ENCODE data around the gene PLPPR3.
"Not testable (repeated sequence)": the region's sequence is repeated elsewhere in the genome, so short reads cannot be mapped to it uniquely, and the experiment has no call there.

Gene PLPPR3

GRCh38 chr19:854549-854948 lies 32.8 kb upstream of the PLPPR3 start:
- no peak for DNase-seq (ENCODE audit: low read depth)

- DNase-seq (ENCODE audit: low read depth): not testable (repeated sequence)
Measured at GRCh38 chr19:853614-854220, 32.0 kb upstream of the PLPPR3 start.

- no peak for DNase-seq (ENCODE audit: low read depth)
Measured at GRCh38 chr19:853014-853585, 31.3 kb upstream of the PLPPR3 start.

GRCh38 chr19:852136-853013 lies 30.6 kb upstream of the PLPPR3 start, which contains the start of gene ELANE:
Gene ELANE, plus strand, starts transcription at chr19:852303. Its CDS starts 26 bp downstream, at chr19:852329.
- DNase-seq (ENCODE audit: low read depth): no peak

DNA sequence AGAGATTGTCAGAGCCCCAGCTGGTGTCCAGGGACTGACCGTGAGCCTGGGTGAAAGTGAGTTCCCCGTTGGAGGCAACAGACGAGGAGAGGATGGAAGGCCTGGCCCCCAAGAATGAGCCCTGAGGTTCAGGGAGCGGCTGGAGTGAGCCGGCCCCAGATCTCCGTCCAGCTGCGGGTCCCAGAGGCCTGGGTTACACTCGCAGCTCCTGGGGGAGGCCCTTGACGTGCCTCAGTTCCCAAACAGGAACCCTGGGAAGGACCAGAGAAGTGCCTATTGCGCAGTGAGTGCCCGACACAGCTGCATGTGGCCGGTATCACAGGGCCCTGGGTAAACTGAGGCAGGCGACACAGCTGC lies 29.2 kb upstream of the PLPPR3 start:
- DNase-seq (ENCODE audit: low read depth): no peak

- peak; percentile 85 for DNase-seq (ENCODE audit: low read depth)
Measured at GRCh38 chr19:850221-850978, 28.6 kb upstream of the PLPPR3 start.

GRCh38 chr19:849195-849594 lies 27.4 kb upstream of the PLPPR3 start:
- DNase-seq (ENCODE audit: low read depth): not testable (repeated sequence)

- no peak for DNase-seq (ENCODE audit: low read depth)
Measured at GRCh38 chr19:848386-848921, 26.7 kb upstream of the PLPPR3 start.

GRCh38 chr19:845707-846521 lies 24.2 kb upstream of the PLPPR3 start:
- no peak for DNase-seq (ENCODE audit: low read depth)

DNA sequence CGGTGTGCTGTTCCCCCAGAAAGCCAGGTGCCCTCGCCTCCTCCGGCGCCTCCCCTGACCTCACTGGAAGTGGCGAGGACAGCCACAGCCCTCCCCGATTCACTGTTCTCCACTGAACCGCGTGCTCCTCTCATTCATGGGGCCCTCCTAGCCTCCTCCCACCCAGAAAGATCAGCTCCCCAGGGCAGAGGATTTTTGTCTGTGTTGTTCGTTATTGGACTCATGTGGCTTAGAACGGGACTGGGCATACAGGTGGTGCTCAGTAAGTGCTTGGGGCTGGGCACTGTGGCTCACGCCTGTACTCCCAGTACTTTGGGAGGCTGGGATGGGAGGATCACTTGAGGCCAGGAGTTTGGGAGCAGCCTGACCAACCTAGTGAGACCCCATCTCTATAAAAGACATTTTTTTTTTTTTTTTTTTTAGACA lies 22.8 kb upstream of the PLPPR3 start:
- no peak for DNase-seq (ENCODE audit: low read depth)

GRCh38 chr19:843836-844545 lies 22.2 kb upstream of the PLPPR3 start:
- DNase-seq (ENCODE audit: low read depth): no peak

- DNase-seq (ENCODE audit: low read depth): no peak
Measured at GRCh38 chr19:843180-843835, 21.6 kb upstream of the PLPPR3 start.

DNA sequence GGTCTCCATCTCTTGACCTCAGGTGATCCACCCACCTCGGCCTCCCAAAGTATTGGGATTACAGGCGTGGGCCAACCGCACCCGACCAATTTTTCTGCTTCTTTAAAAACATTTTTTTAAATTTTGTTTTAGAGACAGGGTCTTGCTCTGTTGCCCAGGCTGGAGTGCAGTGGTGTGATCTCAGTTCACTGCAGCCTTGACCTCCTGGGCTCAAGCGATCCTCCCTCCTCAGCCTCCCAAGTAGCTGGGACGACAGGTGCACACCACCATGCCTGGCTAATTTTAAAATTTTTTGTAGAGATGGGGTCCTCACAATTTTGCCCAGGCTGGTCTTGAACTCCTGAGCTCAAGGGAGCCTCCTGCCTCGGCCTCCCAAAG lies 21.0 kb upstream of the PLPPR3 start:
- not testable (repeated sequence) for DNase-seq (ENCODE audit: low read depth)

- no peak for DNase-seq (ENCODE audit: low read depth)
Measured at GRCh38 chr19:840519-841206, 18.9 kb upstream of the PLPPR3 start, which contains the start of gene PRTN3. Gene PRTN3, plus strand, starts transcription at chr19:840999. Its CDS starts 10 bp downstream, at chr19:841009.

DNA sequence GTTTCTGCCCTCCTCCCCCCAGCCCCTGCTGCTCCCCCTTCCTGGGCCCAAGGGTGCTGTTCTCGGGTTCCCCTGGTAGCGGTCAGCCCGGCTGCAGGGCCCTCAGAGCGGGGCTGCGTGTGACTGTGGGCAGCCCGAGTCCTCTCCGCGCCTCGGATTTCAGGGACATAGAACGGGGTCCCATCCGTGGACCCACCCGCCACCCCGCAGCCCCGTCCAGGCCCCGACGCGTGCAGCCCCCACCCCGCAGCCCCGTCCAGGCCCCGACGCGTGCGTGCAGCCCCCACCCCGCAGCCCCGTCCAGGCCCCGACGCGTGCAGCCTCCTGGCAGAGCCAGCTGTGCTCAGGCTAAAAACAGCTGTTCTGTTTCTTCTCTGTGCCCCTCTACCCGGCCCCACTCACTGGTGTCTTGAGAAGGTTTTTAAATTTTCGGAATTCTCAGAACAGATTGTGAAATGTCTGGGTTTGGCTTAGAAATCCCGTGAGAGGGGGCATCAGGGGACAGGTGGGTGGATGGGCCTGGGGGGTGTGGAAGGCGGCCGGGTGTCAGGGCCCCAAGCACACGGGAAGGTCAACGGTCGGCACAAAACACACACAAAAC lies 13.6 kb upstream of the PLPPR3 start:
- no peak for DNase-seq (ENCODE audit: low read depth)

GRCh38 chr19:834216-834615 lies 12.5 kb upstream of the PLPPR3 start:
- no peak for DNase-seq (ENCODE audit: low read depth)

DNA sequence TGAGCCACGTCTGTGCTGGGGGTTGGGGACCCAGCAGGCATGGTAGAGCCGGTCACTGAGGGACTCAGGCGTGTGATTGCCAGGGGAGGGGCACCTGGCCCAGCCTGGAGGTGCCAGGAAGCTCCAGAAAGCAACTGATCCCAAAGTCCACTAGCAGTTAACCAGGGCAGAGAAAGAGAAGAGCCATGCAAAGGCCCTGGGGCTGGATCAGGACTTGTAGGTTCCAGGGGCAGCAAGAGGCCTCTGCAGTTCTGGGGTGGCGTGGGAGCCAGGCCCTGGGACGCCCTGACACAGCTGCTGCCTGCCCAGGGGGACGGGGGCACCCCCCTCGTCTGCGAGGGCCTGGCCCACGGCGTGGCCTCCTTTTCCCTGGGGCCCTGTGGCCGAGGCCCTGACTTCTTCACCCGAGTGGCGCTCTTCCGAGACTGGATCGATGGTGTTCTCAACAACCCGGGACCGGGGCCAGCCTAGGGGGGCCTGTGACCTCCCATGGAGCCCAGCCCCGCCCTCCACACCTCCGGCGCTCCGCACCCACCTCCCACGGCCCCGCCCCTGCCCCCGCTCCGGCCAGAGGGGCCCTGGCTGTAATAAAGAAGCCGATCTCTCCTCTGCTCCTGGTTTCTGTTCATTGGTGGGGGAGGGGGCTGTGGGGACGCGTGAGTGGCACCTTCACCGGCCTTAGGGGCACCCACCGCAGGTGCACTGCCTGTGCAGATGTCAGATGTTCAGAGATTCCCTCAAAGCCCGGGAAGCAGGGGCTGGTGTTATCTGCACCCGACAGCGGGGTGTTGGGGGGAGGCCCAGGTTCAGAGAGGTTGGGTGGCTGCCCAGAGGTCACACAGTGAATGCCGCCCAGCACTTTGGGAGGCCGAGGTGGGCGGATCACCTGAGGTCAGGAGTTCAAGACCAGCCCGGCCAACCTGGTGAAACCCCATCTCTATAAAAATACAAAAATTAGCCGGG lies 9.9 kb upstream of the PLPPR3 start:
- no peak for DNase-seq (ENCODE audit: low read depth)

All from stromal cell of bone marrow (primary cell).